Peyer's patch (tissue), 4 donors: ENCODE data around the gene TMEM163. TPM values are rescaled to one million over a fixed set of nuclear protein-coding genes. Genes with fewer than 3 reads are reported as not detected.
A peak's percentile ranks its signal among the peaks of the same experiment; 100 is the strongest.

ENCODE experiments used
- DNase-seq, 3 donors: peaks; one replicate each; pipeline ENCODE4 v3.0.0-alpha.2; 2017 to 2019
- H3K27ac ChIP-seq, 4 donors: fragments of 200-600 bp; sonication (generic); one replicate each; pipeline ENCODE4 v1.5.1; 2016 to 2019
- H3K27me3 ChIP-seq, 2 donors: fragments of 200-600 bp; sonication (generic); one replicate each; pipeline ENCODE4 v1.5.1; 2019
- H3K36me3 ChIP-seq, 3 donors: fragments of 200-600 bp; sonication (generic); one replicate each; pipeline ENCODE4 v1.5.1; 2016 to 2019
- H3K4me1 ChIP-seq, 4 donors: fragments of 200-600 bp; sonication (generic); one replicate each; pipeline ENCODE4 v1.5.1; 2016 to 2019
- H3K4me3 ChIP-seq, 4 donors: fragments of 200-600 bp; sonication (generic); 1 replicate in 3 of 4; 2 replicates in 1 of 4; pipeline ENCODE4 v1.5.1; 2016 to 2019; ENCODE audit warnings: mild to moderate bottlenecking in 1 of 4
- H3K9me3 ChIP-seq, 4 donors: fragments of 200-600 bp; sonication (generic); one replicate each; pipeline ENCODE4 v1.5.1; 2016 to 2019; ENCODE audit warnings: mild to moderate bottlenecking in 1 of 4
- POLR2A ChIP-seq, 2 donors: fragments of 450-650 bp; IDR thresholded peaks; one replicate each; pipeline ENCODE4 v1.5.1; 2017; ENCODE audit warnings: antibody characterized with exemption in 2 of 2, mild to moderate bottlenecking in 2 of 2, moderate library complexity in 2 of 2
- total RNA-seq, 4 donors: library from RNA; depleted of rRNA; stranded (reverse); fragments of >200 nt; gene quantifications; one replicate each; pipeline ENCODE4 v1.1.0, GENCODE V29; 2016
- TF ChIP-seq, protein P1 (sequence below), 6 experiments: fragments of 450-650 bp in 4 of 6; fragments of 200-600 bp in 2 of 6; sonication (generic) in 1 of 6; IDR thresholded peaks; one replicate each; pipeline ENCODE4 v1.5.1; 2017 to 2019; ENCODE audit warnings: antibody characterized with exemption in 6 of 6, mild to moderate bottlenecking in 3 of 6, moderate library complexity in 1 of 6

Gene TMEM163
- total RNA-seq, 4 donors from 2014 or later: 1.7 TPM; not detected in 3

DNA sequence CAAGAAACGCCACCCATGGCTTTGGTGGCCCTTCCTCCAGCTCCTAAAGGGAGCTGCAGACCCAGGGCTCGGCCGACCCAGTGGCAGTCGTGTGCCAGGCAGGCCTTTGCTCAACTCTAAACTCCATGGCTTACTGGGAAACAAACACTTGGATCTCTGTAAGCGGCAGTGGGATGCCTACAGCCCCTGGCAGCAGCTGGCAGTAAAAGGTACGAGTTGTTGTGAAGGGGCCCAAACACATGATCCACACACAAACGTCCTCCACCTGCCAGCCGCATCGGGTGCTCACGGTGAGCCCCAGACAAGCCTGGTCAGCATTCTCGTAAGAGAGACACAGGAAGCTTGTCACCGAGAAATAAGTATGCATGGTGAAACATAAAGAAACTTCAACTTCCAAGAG, 250.0 kb downstream of the TMEM163 start:
- no peaks in the 10 kb centered on the region for H3K36me3 ChIP-seq
- no peak for TF ChIP-seq POLR2A (IDR thresholded peaks at IDR 0.05)
- TF ChIP-seq, protein P1, sequence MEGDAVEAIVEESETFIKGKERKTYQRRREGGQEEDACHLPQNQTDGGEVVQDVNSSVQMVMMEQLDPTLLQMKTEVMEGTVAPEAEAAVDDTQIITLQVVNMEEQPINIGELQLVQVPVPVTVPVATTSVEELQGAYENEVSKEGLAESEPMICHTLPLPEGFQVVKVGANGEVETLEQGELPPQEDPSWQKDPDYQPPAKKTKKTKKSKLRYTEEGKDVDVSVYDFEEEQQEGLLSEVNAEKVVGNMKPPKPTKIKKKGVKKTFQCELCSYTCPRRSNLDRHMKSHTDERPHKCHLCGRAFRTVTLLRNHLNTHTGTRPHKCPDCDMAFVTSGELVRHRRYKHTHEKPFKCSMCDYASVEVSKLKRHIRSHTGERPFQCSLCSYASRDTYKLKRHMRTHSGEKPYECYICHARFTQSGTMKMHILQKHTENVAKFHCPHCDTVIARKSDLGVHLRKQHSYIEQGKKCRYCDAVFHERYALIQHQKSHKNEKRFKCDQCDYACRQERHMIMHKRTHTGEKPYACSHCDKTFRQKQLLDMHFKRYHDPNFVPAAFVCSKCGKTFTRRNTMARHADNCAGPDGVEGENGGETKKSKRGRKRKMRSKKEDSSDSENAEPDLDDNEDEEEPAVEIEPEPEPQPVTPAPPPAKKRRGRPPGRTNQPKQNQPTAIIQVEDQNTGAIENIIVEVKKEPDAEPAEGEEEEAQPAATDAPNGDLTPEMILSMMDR (IDR thresholded peaks at IDR 0.05): no peak
- H3K4me1 ChIP-seq: no peaks in the 10 kb centered on the region
- H3K27me3 ChIP-seq: no peaks in the 10 kb centered on the region
- H3K4me3 ChIP-seq: no peak overlapping the region
- DNase-seq: no peak
- H3K27ac ChIP-seq: no peak overlapping the region
- peaks cover 0 to 5% (median 0%) of the 10 kb centered on the region in 4 donors for H3K9me3 ChIP-seq

DNA sequence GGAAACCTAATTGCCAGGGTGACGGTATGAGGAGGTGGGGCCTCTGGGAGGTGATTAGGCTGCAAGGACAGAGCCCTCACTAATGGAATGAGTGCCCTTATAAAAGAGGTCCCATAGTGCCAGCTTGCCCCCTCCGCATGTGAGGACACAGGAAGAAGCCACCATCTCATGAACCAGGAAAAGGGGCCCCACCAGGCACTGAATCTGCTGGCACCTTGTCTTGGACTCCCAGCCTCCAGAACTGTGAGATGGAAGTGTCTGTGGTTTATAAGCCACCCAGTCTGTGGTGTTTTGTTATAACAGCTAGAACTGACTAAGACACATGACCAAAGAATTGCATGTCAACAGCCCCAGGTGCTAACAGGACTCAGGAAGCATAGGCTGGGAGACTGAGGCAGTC, 250.6 kb downstream of the TMEM163 start:
- Histone ChIP-seq H3K9me3 (peaks cover 0 to 5% (median 0%) of the 10 kb centered on the region in 4 donors), H3K27me3 (no peaks in the 10 kb centered on the region), H3K4me3 (no peak overlapping the region), H3K36me3 (no peaks in the 10 kb centered on the region), H3K27ac (no peak overlapping the region), H3K4me1 (no peaks in the 10 kb centered on the region)
- no peak for DNase-seq
- no peak for TF ChIP-seq POLR2A (IDR thresholded peaks at IDR 0.05)
- TF ChIP-seq, protein P1 (IDR thresholded peaks at IDR 0.05): no peak

DNA sequence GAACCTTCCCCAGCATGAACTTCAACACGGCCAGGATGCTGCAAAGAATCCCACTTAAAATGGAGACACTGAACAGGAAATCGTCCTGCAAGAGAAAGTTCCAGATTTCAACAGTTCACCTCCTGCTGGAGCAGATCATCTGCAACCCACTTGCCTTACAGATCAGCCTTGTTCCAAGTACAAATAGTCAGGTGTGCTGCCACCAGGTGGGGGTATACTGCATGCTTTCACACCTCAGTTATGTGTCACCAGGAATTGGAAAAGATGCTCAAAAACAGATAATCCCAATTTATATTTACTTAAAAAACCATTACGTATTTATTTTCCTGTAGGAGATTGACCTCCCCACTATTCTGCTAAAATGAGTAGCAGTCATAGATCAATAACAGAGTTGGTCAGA, 252.7 kb downstream of the TMEM163 start:
- H3K27me3 ChIP-seq: no peaks in the 10 kb centered on the region
- no peak overlapping the region for H3K27ac ChIP-seq
- peak in 1 of 3 donors; percentile 37 for DNase-seq
- H3K4me3 ChIP-seq: no peak overlapping the region
- no peaks in the 10 kb centered on the region for H3K36me3 ChIP-seq
- TF ChIP-seq POLR2A (IDR thresholded peaks at IDR 0.05): no peak
- TF ChIP-seq, protein P1 (IDR thresholded peaks at IDR 0.05): peak in 4 of 6 experiments; percentile 23 to 30 (median 26)
- H3K4me1 ChIP-seq: no peaks in the 10 kb centered on the region
- H3K9me3 ChIP-seq: no peaks in the 10 kb centered on the region

DNA sequence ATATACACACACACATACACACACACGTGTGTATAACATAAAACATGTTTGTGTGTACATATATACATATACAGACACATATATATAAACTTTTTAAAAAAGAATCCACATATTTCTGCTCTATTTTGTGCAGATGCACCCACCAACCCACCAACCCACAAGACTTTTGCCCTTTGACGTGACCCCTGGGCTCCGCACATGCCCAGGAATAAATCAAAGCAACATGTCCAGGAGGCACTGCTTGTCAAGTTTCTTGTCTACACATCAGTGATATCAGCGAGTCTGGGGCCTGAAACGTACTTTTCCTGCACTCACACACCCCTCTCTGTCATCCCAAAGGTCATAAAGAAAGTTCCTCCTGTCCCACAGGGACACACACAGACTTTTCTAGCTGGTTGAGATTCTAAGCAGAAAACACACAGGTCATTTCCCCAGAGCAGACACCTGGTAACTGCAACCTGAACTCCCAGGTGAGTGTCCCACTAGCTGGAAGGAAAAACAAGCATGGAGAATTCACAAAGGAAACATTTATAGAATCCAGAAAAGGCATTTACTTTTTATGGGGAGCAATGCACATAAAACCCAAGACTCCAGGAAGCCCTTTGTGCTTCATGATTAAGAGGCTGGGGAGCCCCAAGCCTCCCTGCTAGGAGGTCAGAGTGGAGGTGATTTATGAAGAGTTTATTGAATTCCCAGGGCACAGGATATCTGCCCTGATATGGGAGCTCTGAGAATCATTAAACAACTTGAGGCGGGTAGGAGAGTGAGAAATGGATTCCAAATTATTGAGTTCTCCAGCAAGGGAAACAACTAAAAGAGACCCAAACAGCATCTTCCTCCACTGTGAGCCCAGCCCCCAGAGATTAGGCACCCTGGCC, 253.3 kb downstream of the TMEM163 start:
- H3K36me3 ChIP-seq: no peaks in the 10 kb centered on the region
- no peak overlapping the region for H3K4me3 ChIP-seq
- no peak overlapping the region for H3K27ac ChIP-seq
- H3K27me3 ChIP-seq: no peaks in the 10 kb centered on the region
- no peak for TF ChIP-seq POLR2A (IDR thresholded peaks at IDR 0.05)
- TF ChIP-seq, protein P1 (IDR thresholded peaks at IDR 0.05): no peak
- H3K9me3 ChIP-seq: no peaks in the 10 kb centered on the region
- no peak for DNase-seq
- no peaks in the 10 kb centered on the region for H3K4me1 ChIP-seq

DNA sequence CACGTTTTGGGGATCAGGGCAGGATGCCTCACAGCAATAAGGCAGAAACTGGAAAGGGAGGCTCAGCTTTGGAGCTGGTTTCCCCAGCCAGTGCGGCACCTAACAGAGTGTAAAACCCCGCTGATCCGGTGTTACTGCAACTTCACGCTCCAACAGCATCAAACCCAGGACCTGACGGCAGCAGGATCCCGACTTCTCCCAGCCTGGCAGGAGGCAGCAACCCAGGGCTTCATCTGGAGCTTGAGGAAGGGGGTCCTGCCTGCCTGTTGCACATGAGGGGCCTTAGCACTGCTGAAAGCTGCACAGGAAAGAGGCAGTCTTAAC, 255.1 kb downstream of the TMEM163 start:
- H3K4me1 ChIP-seq: no peaks in the 10 kb centered on the region
- H3K9me3 ChIP-seq: no peaks in the 10 kb centered on the region
- no peaks in the 10 kb centered on the region for H3K27me3 ChIP-seq
- H3K4me3 ChIP-seq: no peak overlapping the region
- H3K27ac ChIP-seq: no peak overlapping the region
- DNase-seq: no peak
- no peaks in the 10 kb centered on the region for H3K36me3 ChIP-seq
- TF ChIP-seq, protein P1 (IDR thresholded peaks at IDR 0.05): no peak
- TF ChIP-seq POLR2A (IDR thresholded peaks at IDR 0.05): no peak
